Measurements from ENCODE around the gene STOM.

STOM gene

GRCh38 chr9:121369595-121370265 lies at the start of gene STOM:
Gene STOM, minus strand, starts transcription at chr9:121370250. Its CDS starts 63 bp downstream, at chr9:121370187.
- no peak for DNase-seq (ENCODE audit: low read depth)
- no peak for TF ChIP-seq CTCF (conservative IDR thresholded peaks at IDR 0.05; ENCODE audit: low read depth, low read length)
- H3K4me3 ChIP-seq (ENCODE audit: low read length) = peak within 1 kb of the TSS; percentile 70

GRCh38 chr9:121411993-121412392 lies 41.9 kb upstream of the STOM start:
- DNase-seq (ENCODE audit: low read depth) = no peak
- no peak overlapping the region for H3K4me3 ChIP-seq (ENCODE audit: low read length)
- TF ChIP-seq CTCF (conservative IDR thresholded peaks at IDR 0.05; ENCODE audit: low read depth, low read length) = no peak

GRCh38 chr9:121405899-121406298 lies 35.8 kb upstream of the STOM start:
- TF ChIP-seq CTCF (conservative IDR thresholded peaks at IDR 0.05; ENCODE audit: low read depth, low read length) = no peak
- no peak for DNase-seq (ENCODE audit: low read depth)
- no peak overlapping the region for H3K4me3 ChIP-seq (ENCODE audit: low read length)

GRCh38 chr9:121404906-121405305 lies 34.9 kb upstream of the STOM start:
- H3K4me3 ChIP-seq (ENCODE audit: low read length) = no peak overlapping the region
- DNase-seq (ENCODE audit: low read depth) = no peak
- no peak for TF ChIP-seq CTCF (conservative IDR thresholded peaks at IDR 0.05; ENCODE audit: low read depth, low read length)

- peak; percentile 37 for DNase-seq (ENCODE audit: low read depth)
- peak; percentile 50 for TF ChIP-seq CTCF (conservative IDR thresholded peaks at IDR 0.05; ENCODE audit: low read depth, low read length)
- no peak overlapping the region for H3K4me3 ChIP-seq (ENCODE audit: low read length)
Observed at GRCh38 chr9:121399883-121400607, 30.0 kb upstream of the STOM start.

GRCh38 chr9:121399126-121399882 lies 29.3 kb upstream of the STOM start:
- DNase-seq (ENCODE audit: low read depth) = no peak
- no peak for TF ChIP-seq CTCF (conservative IDR thresholded peaks at IDR 0.05; ENCODE audit: low read depth, low read length)

More at GRCh38 chr9:121399126-121399882, 29.3 kb upstream of the STOM start:
- H3K4me3 ChIP-seq (ENCODE audit: low read length) = no peak overlapping the region

All from retinal pigment epithelial cell (primary cell).